ENCODE measurements around the gene COMMD3.
"Not testable (repeated sequence)": the region's sequence is repeated elsewhere in the genome, so short reads cannot be mapped to it uniquely, and the experiment has no call there.

The COMMD3 gene

DNA sequence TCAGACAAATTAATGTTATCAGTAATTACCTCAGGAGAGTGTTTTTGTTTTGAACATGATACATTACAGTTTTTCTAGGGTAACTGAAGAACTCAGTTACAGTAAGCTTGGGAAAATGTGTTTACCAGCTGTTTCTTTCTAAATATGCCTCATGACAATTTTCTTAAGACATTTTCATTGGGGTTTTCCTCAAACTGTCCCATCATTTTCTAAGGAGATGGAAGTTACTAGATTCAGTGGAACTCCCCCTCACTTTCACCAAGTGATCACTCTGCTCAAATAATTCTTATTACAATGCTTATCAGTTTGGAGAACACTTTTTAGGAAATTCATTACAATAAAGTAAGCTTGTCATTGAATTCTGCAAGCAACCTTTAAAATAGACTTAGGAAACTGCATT is 22.7 kb downstream of the COMMD3 start:
- FAIRE-seq (no peak), DNase-seq (ENCODE audit: low spot score) (no peak)

DNA sequence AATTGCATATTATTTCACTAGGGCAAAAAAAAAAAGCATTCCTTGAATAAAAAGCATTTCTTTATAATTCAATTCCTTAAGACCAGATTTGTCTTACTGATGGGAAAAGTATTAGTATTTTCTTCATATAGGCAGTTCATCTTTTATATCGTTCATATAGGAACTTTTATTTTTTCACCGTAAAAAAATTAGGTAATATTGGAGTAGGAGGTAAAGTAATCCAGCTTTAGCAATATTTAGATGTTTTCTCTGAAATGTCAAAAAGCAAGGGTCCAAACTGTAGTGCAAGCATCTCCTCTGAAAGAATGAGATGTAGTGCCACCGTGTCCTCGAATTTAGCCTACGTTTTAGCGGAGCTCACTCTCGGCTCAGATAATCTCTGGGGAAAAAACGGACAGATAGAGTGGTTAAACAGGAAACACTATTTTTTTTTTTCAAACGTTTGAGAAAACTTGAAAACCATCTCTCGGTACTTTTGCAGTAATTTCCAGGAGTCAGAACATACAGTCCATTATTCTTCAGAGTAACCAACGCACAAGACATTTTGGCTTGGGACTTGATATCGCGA is 23.7 kb downstream of the COMMD3 start:
- DNase-seq (ENCODE audit: low spot score) (no peak), FAIRE-seq (peak; percentile 63)

GRCh38 chr10:22340329-22341189 is 24.4 kb downstream of the COMMD3 start:
- DNase-seq (ENCODE audit: low spot score) (peak; percentile 68), FAIRE-seq (no peak)

- DNase-seq (ENCODE audit: low spot score) = no peak
- no peak for FAIRE-seq
Measured at GRCh38 chr10:22341190-22341925, 25.2 kb downstream of the COMMD3 start.

- no peak for DNase-seq (ENCODE audit: low spot score)
- no peak for FAIRE-seq
Measured at GRCh38 chr10:22341926-22342196, 25.7 kb downstream of the COMMD3 start.

DNA sequence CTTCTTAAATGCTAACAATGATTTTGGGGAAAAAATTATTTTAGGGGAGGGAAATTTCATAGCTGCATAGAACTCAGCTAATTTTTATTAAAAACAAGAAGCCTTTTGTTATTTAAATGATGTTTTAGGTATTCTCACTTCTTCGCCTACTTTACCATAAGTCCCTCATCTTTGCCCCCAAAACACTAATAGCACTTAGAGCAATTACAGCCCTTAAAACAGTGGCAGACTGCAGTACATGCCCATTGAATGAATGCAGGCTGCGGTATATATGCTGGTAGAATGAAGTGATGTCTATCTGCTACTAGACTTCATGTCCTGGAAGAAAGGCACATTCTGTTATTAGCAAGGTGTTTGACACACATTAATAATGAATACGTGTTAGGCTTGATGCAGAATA is 26.2 kb downstream of the COMMD3 start:
- FAIRE-seq (no peak), DNase-seq (ENCODE audit: low spot score) (no peak)

DNA sequence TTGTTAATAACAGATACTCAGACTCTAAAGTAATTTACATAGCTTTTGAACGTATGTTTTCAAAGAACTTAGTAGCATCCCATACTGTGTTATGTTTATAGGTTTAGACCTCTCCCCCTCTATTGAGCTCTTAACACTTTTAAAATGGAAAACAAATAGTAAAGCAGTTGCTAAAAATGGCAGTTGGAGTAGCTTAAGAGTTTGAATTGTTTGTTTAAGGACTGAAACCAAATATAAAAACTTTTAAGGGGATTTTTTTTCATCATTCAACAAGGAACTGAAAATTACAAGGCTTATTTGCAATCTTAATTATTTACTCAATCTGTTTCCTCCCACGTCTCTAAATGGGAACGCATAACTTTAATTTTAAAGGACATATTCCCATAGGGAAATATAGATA is 27.5 kb downstream of the COMMD3 start:
- DNase-seq (ENCODE audit: low spot score) (no peak), FAIRE-seq (no peak)

- no peak for DNase-seq (ENCODE audit: low spot score)
- no peak for FAIRE-seq
Measured at GRCh38 chr10:22344249-22344648, 28.1 kb downstream of the COMMD3 start.

GRCh38 chr10:22344781-22345300 is 28.7 kb downstream of the COMMD3 start:
- FAIRE-seq (no peak), DNase-seq (ENCODE audit: low spot score) (no peak)

DNA sequence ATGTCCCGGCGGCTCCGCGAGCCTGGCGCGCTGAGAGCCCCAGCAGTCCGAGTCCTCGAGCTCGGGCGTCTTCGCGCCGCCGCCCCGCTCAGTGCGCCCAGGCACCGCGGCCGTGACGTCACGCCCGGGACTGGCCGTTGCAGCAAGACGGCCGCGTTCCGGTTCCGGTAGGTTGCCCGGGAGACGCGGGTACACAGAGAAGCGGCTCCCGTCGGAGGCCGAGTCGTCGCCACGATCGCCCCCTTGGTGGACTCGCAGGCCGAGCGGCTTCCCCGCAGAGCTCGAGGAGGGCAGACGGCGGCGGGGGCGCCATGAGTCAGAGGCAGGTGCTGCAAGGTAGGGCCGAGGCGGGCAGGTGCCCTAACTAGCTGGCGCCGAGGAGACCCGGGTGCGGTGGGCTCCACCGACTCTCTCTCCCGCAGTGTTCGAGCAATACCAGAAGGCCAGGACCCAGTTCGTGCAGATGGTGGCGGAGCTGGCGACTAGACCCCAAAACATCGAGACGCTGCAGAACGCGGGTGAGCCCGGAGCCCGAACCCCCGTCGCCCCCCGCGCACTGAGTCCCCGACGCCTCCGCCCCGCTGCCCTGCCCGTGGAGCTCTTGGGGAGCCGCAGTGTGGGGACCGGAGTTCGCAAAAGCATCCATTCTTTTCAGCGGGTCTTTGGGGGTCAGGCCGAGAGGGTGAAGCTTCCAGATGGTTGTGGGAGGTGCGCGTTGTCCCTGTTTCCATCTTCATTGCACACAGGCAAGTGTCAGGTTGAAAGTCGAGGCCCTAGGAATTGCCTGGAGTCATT is 29.3 kb downstream of the COMMD3 start, which contains the start of gene SPAG6:
Gene SPAG6 (plus strand): TSS at position 196 of the 795 bp plus-strand sequence. CDS start 116 bp downstream, at position 312.
- FAIRE-seq (no peak), DNase-seq (ENCODE audit: low spot score) (no peak)

- no peak for DNase-seq (ENCODE audit: low spot score)
- no peak for FAIRE-seq
Measured at GRCh38 chr10:22346096-22346661, 30.0 kb downstream of the COMMD3 start.

DNA sequence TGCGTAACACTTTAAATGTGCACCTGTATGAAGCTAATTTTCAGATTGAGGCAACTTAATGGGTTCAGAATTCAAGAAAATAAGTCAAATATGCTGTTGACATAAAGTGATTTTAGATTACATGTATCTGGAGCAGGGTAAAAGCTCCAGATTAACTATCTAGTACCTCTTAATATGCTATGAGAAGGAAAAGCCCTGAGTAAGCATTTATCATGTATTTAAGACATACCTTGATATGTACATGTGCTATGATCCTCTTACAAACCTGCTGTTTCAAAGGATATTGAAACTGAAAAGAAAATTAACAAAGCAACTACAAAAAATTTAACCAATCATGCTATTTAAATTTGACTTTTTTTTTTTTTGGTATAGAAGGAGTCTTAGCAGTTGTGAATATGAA is 33.6 kb downstream of the COMMD3 start:
- DNase-seq (ENCODE audit: low spot score) (no peak), FAIRE-seq (no peak)

- DNase-seq (ENCODE audit: low spot score) (no peak), FAIRE-seq (no peak)
Measured at GRCh38 chr10:22351131-22351703, 35.0 kb downstream of the COMMD3 start.

DNA sequence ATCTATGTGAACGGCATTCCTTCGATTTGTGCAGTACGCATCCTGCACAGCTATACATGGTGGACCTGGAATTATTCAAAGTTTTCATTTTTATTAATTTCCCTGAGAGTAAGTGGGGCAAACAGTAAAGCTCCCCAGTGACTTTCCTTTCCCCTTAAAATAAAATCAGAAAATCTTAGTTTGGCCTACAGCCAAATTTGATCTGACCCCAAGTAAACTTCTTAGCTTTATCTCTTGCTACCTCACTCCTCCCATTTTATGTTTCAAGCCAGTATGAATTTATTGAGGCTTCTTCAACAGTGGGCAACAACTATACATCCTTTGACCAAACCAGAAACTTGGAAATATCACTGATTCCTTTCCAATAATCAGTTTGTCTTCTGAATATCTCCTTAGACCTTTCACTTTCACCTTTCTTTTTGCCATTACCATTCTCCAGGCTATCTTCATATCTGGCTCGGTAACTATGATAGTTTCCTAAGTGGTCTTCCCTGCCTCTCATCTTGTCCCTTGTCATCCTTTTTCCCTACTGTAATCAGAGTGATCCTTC is 40.2 kb downstream of the COMMD3 start:
- no peak for DNase-seq (ENCODE audit: low spot score)
- FAIRE-seq = no peak

DNA sequence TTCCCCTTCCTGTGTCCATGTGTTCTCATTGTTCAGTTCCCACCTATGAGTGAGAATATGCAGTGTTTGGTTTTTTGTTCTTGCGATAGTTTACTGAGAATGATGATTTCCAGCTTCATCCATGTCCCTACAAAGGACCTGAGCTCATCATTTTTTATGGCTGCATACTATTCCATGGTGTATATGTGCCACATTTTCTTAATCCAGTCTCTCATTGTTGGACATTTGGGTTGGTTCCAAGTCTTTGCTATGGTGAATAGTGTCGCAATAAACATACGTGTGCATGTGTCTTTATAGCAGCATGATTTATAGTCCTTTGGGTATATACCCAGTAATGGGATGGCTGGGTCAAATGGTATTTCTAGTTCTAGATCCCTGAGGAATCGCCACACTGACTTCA is 41.6 kb downstream of the COMMD3 start:
- FAIRE-seq; DNase-seq (ENCODE audit: low spot score): not testable (repeated sequence)

GRCh38 chr10:22363305-22363704 is 47.1 kb downstream of the COMMD3 start:
- FAIRE-seq = no peak
- no peak for DNase-seq (ENCODE audit: low spot score)

GRCh38 chr10:22364407-22365140 is 48.4 kb downstream of the COMMD3 start:
- no peak for DNase-seq (ENCODE audit: low spot score)
- no peak for FAIRE-seq

- DNase-seq (ENCODE audit: low spot score) = no peak
Measured at GRCh38 chr10:22365233-22365632, 49.0 kb downstream of the COMMD3 start.

DNA sequence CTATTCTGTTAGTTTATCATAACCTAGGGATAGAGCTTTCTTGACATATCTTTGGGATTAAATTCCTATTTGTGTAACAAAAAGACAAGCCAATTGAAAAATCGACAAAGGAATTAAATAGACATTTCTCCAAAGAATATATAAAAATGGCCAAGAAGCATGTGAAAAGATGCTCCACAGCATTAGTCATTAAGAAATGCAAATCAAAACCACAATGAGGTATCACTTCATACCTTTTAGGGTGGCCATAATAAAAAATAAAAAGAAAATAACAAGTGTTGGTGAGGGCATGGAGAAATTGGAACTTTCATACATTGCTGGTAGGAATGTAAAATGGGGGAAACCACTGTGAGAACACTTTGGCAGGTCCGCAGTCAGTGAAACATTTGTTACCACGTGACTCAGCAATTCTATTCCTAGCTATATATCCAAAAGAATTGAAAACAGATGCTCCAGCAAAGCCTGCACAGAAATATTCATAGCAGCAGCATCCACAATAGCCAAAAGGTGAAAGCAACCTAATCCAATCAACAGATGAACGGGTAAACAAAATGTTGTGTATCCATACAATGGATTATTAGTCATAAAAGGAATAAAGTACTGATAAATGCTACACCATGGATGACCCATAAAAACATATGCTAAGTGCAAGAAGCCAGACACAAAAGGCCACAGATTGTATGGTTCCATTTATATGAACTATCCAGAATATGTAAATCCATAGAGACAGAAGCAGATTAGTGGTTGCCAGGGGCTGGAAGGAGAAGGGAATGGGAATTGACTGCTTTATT is 49.7 kb downstream of the COMMD3 start:
- DNase-seq (ENCODE audit: low spot score) (no peak), FAIRE-seq (no peak)

More at GRCh38 chr10:22365233-22365632, 49.0 kb downstream of the COMMD3 start:
- FAIRE-seq = no peak

Data from RCC 7860 (cell line).